ENCODE measurements around the gene MICB.
"Not testable (repeated sequence)": the region's sequence is repeated elsewhere in the genome, so short reads cannot be mapped to it uniquely, and the experiment has no call there.

DNA sequence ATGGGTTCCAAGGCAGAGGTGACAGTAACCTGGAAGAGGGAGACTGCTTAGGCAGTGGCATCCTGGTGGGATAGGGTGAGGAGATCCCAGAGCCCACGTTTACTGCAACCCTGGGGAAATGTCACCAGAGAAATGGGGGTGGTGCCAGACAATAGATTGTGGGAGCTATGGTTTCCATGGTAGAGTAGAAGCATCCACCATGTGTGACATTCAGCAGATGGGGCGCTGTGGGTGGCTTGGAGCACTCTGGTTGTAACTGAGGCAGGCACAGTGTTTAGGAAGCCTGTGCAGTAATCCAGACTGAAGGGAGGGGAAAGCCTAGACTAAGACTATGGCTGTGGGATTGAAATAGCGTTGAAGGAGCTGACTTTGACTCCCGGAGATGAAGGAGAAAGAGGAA, 1.1 kb upstream of the MICB start:
- not testable (repeated sequence) for TF ChIP-seq YY1, ZNF174 (tag by site-specific recombination; IDR thresholded peaks at IDR 0.05)
- TF ChIP-seq, protein P1, sequence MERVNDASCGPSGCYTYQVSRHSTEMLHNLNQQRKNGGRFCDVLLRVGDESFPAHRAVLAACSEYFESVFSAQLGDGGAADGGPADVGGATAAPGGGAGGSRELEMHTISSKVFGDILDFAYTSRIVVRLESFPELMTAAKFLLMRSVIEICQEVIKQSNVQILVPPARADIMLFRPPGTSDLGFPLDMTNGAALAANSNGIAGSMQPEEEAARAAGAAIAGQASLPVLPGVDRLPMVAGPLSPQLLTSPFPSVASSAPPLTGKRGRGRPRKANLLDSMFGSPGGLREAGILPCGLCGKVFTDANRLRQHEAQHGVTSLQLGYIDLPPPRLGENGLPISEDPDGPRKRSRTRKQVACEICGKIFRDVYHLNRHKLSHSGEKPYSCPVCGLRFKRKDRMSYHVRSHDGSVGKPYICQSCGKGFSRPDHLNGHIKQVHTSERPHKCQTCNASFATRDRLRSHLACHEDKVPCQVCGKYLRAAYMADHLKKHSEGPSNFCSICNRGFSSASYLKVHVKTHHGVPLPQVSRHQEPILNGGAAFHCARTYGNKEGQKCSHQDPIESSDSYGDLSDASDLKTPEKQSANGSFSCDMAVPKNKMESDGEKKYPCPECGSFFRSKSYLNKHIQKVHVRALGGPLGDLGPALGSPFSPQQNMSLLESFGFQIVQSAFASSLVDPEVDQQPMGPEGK (tag by site-specific recombination; IDR thresholded peaks at IDR 0.05) = not testable (repeated sequence)
